ENCODE measurements around the gene ACSS1. TPM values are rescaled to one million over a fixed set of nuclear protein-coding genes. Genes with fewer than 3 reads are reported as not detected.

The ACSS1 gene
- total and polyA plus RNA-seq, 8 donors: 26.6 to 44.3 (median 42.3) TPM

GRCh38 chr20:24994470-24995368 is 63.2 kb downstream of the ACSS1 start:
- ATAC-seq (peak; percentile 65), DNase-seq (peak in 3 of 4 donors; percentile 72 to 84 (median 83))
- H3K9me3 ChIP-seq: no peaks in the 10 kb centered on the region
- intact Hi-C loops (cut with DNase I): loop anchor here (2.0 to 10.0 kb wide), 3 partner anchors 68 to 180 kb away; no protein-coding TSS in a partner anchor
- H3K36me3 ChIP-seq: no peaks in the 10 kb centered on the region
- peaks cover 11 to 44% of the 10 kb centered on the region in 2 donors for H3K4me1 ChIP-seq
- TF ChIP-seq CTCF (IDR thresholded peaks at IDR 0.05): peak; percentile 87 to 89
- H3K4me3 ChIP-seq: no peak overlapping the region
- no peaks in the 10 kb centered on the region for H3K27me3 ChIP-seq
- H3K27ac ChIP-seq: no peak overlapping the region

GRCh38 chr20:24994186-24994465 is 63.8 kb downstream of the ACSS1 start:
- H3K4me1 ChIP-seq: peaks cover 11 to 50% of the 10 kb centered on the region in 2 donors
- ATAC-seq: no peak
- H3K4me3 ChIP-seq: no peak overlapping the region
- no peak overlapping the region for H3K27ac ChIP-seq
- H3K9me3 ChIP-seq: no peaks in the 10 kb centered on the region
- no peaks in the 10 kb centered on the region for H3K36me3 ChIP-seq
- TF ChIP-seq CTCF (IDR thresholded peaks at IDR 0.05): no peak
- intact Hi-C loops (cut with DNase I): loop anchor here in 1 of 2 donors (2.0 to 10.0 kb wide), 2 partner anchors 71 to 181 kb away; no protein-coding TSS in a partner anchor
- H3K27me3 ChIP-seq: no peaks in the 10 kb centered on the region
- no peak for DNase-seq

GRCh38 chr20:24993337-24994185 is 64.4 kb downstream of the ACSS1 start:
- no peaks in the 10 kb centered on the region for H3K9me3 ChIP-seq
- TF ChIP-seq CTCF (IDR thresholded peaks at IDR 0.05): peak in 1 of 2 donors; percentile 39
- no peaks in the 10 kb centered on the region for H3K36me3 ChIP-seq
- intact Hi-C loops (cut with DNase I): loop anchor here in 1 of 2 donors (2.0 to 10.0 kb wide), 2 partner anchors 71 to 181 kb away; no protein-coding TSS in a partner anchor
- peaks cover 11 to 56% of the 10 kb centered on the region in 2 donors for H3K4me1 ChIP-seq
- H3K27ac ChIP-seq: peak overlapping the region; percentile 93 to 96
- ATAC-seq (peak; percentile 59), DNase-seq (peak in 2 of 4 donors; percentile 42 to 66)
- H3K27me3 ChIP-seq: no peaks in the 10 kb centered on the region
- peak overlapping the region; percentile 89 to 95 for H3K4me3 ChIP-seq

GRCh38 chr20:24992487-24993205 is 65.3 kb downstream of the ACSS1 start, which contains the start of gene APMAP:
TSS of gene APMAP (minus strand) at chr20:24992751. CDS start at chr20:24992688, 63 bp downstream.
- DNase-seq (peak; percentile 96 to 99 (median 96)), ATAC-seq (peak; percentile 97)
- Histone ChIP-seq H3K4me1 (peaks cover 11 to 65% of the 10 kb centered on the region in 2 donors), H3K9me3 (no peaks in the 10 kb centered on the region), H3K4me3 (peak within 1 kb of the TSS; percentile 89 to 95), H3K27me3 (no peaks in the 10 kb centered on the region), H3K36me3 (no peaks in the 10 kb centered on the region), H3K27ac (peak within 1 kb of the TSS; percentile 93 to 96)
- intact Hi-C loops (cut with DNase I): loop anchor here in 1 of 2 donors (10.0 kb wide), 1 partner anchor 182 kb away; no protein-coding TSS in a partner anchor
- no peak for TF ChIP-seq CTCF (IDR thresholded peaks at IDR 0.05)
